ENCODE results near the gene SCT. TPM values are rescaled to one million over a fixed set of nuclear protein-coding genes. Genes with fewer than 3 reads are reported as not detected.

SCT gene
- total and polyA plus RNA-seq, 2 donors from 2014 or later = not detected

GRCh38 chr11:587978-588380 lies 39.0 kb downstream of the SCT start:
- intact Hi-C loops (cut with DNase I) = no loop called here
- H3K4me1 ChIP-seq (ENCODE audit: control insufficient read depth in 2 of 3, insufficient read depth in 2 of 3, low read depth in 1 of 3, low read length in 3 of 3) = no peaks in the 10 kb centered on the region
- DNase-seq (no peak), FAIRE-seq (no peak)
- H3K27me3 ChIP-seq (ENCODE audit: control insufficient read depth, insufficient read depth, low read length) = no peaks in the 10 kb centered on the region
- no peak overlapping the region for H3K27ac ChIP-seq (ENCODE audit: low read depth in 2 of 2, low read length in 2 of 2)
- no peak overlapping the region for H3K9ac ChIP-seq (ENCODE audit: low read length in 3 of 3)
- H3K9me3 ChIP-seq (ENCODE audit: control insufficient read depth in 2 of 3, insufficient read depth in 1 of 3, low read length in 3 of 3) = no peaks in the 10 kb centered on the region
- peaks cover 0 to 51% (median 31%) of the 10 kb centered on the region in 3 donors for H3K36me3 ChIP-seq (ENCODE audit: control insufficient read depth in 2 of 3, insufficient read depth in 3 of 3, low read length in 3 of 3)
- TF ChIP-seq CTCF (IDR thresholded peaks at IDR 0.05; ENCODE audit: borderline replicate concordance, extremely low read depth, insufficient read depth) = no peak
- no peak overlapping the region for H3K4me3 ChIP-seq (ENCODE audit: low read length in 3 of 3)

- TF ChIP-seq CTCF (IDR thresholded peaks at IDR 0.05; ENCODE audit: borderline replicate concordance, extremely low read depth, insufficient read depth) = no peak
- intact Hi-C loops (cut with DNase I) = no loop called here
- Histone ChIP-seq H3K9ac (ENCODE audit: low read length in 3 of 3) (no peak overlapping the region), H3K4me3 (ENCODE audit: low read length in 3 of 3) (no peak overlapping the region), H3K27ac (ENCODE audit: low read depth in 2 of 2, low read length in 2 of 2) (no peak overlapping the region), H3K27me3 (ENCODE audit: control insufficient read depth, insufficient read depth, low read length) (no peaks in the 10 kb centered on the region), H3K4me1 (ENCODE audit: control insufficient read depth in 2 of 3, insufficient read depth in 2 of 3, low read depth in 1 of 3, low read length in 3 of 3) (no peaks in the 10 kb centered on the region), H3K36me3 (ENCODE audit: control insufficient read depth in 2 of 3, insufficient read depth in 3 of 3, low read length in 3 of 3) (peaks cover 0 to 47% (median 27%) of the 10 kb centered on the region in 3 donors), H3K9me3 (ENCODE audit: control insufficient read depth in 2 of 3, insufficient read depth in 1 of 3, low read length in 3 of 3) (no peaks in the 10 kb centered on the region)
- DNase-seq (no peak), FAIRE-seq (no peak)
Observed at GRCh38 chr11:587546-587945, 39.4 kb downstream of the SCT start.

GRCh38 chr11:586376-587316 lies 40.3 kb downstream of the SCT start:
- Histone ChIP-seq H3K9ac (ENCODE audit: low read length in 3 of 3) (no peak overlapping the region), H3K27me3 (ENCODE audit: control insufficient read depth, insufficient read depth, low read length) (no peaks in the 10 kb centered on the region), H3K36me3 (ENCODE audit: control insufficient read depth in 2 of 3, insufficient read depth in 3 of 3, low read length in 3 of 3) (peaks cover 0 to 47% (median 25%) of the 10 kb centered on the region in 3 donors), H3K4me1 (ENCODE audit: control insufficient read depth in 2 of 3, insufficient read depth in 2 of 3, low read depth in 1 of 3, low read length in 3 of 3) (no peaks in the 10 kb centered on the region), H3K9me3 (ENCODE audit: control insufficient read depth in 2 of 3, insufficient read depth in 1 of 3, low read length in 3 of 3) (no peaks in the 10 kb centered on the region), H3K4me3 (ENCODE audit: low read length in 3 of 3) (no peak overlapping the region), H3K27ac (ENCODE audit: low read depth in 2 of 2, low read length in 2 of 2) (no peak overlapping the region)
- intact Hi-C loops (cut with DNase I) = no loop called here
- DNase-seq (no peak), FAIRE-seq (no peak)
- no peak for TF ChIP-seq CTCF (IDR thresholded peaks at IDR 0.05; ENCODE audit: borderline replicate concordance, extremely low read depth, insufficient read depth)

Measured in kidney (tissue), 14 donors.